Activated CD8-positive, alpha-beta memory T cell treated with anti-CD3 and anti-CD28 coated beads, Interleukin-2, amount 50 U/mL, for 1 hour (primary cell): ENCODE data around the gene SLC38A5.
"Not testable (repeated sequence)": the region's sequence is repeated elsewhere in the genome, so short reads cannot be mapped to it uniquely, and the experiment has no call there.

ENCODE experiments used
- DNase-seq: peaks from one replicate; pipeline ENCODE4 v3.0.0-alpha.2; 2020; ENCODE audit errors: extremely low read depth

Gene SLC38A5

DNA sequence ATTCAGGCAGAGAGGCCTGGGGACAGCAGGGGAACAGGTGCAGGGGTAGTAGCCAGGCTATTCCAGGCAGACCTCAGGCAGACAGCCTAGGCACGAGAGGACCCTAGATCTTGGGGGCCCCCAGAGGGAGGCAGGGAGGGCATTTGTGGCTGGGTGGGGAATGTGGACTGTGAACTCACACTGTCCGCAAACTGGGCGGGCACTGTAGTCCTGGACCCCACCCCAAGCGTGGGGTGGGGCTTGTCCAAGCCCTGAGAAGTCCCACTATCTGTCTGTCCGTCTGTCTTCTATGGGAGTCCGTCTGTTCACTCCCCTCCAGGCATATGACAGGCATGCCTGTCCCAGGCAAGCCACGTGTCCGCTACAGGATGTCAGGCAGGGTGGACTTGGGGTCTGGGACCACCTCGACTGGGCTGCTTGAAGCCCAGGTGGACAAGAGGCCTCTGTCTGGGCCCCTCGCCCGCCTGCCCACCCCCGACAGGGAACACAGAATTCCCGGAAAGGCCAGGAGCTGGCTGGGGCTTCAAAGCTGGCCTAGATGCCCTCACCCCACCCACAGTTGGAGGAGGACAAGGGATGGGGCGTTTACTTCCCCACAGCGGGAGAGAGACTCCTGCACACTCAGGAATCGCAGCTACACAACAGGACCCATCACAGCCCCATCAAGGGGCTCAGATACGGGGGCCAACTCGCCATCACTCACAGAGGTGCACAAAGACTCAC is at the start of gene SLC38A5:
Gene SLC38A5, minus strand, starts transcription at position 151 of the 723 bp plus-strand sequence. CDS start 2,336 bp downstream, outside the sequence.
- DNase-seq: no peak

DNA sequence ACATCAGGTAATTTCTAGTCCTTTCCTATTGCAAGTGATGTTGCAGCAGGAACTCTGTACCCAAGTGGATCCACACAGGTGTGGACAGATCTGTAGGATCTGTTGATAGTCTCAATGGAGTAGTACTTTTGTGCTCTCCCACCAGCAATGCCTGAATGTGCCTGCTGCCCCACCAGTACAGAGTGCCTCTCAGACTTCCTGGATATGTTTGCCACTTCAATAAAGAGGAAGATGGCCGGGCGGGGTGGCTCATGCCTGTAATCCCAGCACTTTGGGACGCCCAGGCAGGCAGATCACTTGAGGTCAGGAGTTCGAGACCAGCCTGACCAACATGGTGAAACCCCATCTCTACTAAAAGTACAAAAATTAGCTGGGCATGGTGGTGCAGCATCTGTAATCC is 49.4 kb upstream of the SLC38A5 start:
- DNase-seq: not testable (repeated sequence)

DNA sequence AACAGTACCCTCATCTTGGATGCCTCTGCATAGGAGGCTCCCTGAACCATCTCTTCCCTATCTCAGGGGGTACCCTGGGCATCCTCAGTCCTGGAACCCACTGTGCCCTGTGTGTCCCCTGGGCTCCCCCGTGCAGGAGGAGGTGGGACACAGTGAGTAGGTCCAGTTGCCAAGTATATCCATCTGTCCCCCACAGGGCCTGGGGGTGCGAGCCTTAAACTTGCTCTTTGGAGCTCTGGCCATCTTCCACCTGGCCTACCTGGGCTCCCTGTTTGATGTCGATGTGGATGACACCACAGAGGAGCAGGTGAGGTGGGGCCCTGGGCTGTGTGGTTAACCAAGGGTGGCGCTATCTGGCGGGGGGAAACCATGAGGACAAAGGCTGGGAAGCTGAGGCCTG is 46.9 kb upstream of the SLC38A5 start:
- DNase-seq: no peak

- DNase-seq: no peak
Measured at GRCh38 chrX:48516285-48516684, 46.2 kb upstream of the SLC38A5 start.

DNA sequence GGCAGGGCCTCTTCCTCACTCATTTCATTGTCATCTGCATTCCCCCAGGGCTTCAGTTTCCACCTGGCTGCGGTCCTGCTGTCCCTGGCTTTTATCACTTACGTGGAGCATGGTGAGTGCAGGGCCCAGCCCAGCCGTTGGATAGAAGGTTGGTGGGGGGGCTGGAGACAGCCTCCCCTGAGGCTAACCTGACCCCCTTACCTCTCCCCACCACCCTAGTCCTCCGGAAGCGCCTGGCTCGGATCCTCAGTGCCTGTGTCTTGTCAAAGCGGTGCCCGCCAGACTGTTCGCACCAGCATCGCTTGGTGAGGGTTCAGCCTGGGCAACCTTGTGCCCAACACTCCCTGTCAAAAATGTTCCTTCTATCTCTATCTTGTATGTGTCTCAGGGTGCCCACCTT is 45.8 kb upstream of the SLC38A5 start:
- DNase-seq: no peak

DNA sequence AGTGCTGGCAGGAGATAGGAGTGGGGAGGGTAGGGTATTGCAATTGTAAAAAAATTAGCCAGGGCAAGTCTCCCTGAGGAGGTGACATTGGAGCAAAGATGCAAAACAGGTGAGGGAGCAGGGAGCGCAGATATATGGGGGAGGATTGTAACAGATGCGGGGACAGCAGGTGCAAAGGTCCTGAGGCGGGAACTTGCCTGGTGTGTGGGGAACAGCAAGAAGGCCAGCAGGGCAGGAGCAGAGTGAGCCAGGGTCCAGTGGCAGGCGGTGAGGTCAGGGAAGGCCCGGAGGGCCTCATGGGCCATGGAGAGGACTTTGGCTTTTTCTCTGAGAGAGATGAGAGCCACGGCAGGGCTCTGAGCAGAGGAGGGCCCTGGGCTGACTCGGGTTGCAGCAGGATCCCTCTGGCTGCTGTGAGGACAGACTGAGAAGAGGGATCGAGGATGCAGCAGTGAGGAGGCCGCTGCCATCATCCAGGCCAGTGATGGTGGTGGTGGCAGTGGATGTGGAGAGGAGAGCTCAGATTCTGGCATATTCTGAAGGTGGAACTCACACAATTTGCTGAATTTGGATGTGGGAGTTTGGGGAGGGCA is 44.9 kb upstream of the SLC38A5 start:
- DNase-seq: no peak

DNA sequence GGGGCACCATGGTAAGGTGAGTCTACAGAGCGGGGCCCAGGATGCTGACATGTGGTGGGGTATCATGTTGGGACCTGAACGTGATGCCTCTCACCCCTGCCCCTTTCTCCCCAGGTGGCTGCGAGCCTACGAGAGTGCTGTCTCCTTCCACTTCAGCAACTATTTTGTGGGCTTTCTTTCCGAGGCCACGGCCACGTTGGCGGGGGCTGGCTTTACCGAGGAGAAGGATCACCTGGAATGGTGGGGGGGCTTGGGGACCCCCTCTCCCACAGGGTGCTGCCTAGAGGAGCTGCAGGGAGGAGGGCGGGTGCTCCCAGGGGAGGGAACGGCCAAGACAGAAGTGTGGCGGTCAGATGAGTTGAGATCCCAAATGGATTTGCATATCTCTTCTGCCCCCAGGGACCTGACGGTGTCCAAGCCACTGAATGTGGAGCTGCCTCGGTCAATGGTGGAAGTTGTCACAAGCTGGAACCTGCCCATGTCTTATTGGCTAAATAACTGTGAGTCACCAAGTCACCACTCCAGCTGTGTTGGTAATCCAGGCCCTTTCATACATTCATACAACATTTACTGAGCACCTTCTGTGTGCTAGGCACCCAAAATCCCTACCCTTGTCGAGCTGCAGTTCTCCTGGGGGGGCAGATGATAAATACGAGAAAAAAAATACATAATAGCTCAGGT is 44.2 kb upstream of the SLC38A5 start:
- DNase-seq: no peak

DNA sequence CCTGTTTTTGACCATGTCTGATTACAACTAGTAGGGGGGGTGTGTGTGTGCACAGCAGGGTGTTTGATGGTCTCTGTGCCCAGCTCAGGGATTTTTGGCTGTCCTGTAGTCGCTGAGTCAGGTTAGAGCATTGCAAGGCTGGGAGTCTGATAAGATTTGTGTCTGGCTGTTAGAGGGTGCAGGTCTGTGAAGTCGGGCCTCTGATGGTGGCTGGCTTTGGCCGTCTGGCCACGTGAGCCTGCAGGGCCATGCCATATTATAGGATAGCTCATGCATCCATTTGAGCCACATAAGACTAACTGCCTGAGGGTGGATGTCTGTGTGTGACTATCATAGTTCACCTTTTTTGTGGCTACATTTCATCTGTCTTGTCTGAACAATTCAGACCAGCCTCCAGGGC is 43.6 kb upstream of the SLC38A5 start:
- DNase-seq: no peak

DNA sequence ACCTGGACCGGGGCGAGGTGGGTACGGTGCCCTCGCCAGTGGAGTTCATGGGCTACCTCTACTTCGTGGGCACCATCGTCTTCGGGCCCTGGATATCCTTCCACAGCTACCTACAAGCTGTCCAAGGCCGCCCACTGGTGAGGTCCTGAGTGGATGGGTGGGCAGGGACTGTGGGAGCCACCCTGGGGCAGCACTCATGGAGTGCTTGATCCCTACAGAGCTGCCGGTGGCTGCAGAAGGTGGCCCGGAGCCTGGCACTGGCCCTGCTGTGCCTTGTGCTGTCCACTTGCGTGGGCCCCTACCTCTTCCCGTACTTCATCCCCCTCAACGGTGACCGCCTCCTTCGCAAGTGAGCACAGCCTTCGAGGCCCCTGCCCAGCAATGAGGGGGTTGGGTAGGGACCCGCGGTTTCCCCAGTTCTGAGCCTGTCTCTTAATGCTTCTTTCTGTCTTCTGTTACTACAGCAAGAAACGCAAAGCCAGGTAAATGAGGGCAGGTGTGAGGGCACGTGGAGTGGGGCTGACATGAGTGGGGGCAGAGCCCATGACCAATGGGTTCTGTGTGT is 42.4 kb upstream of the SLC38A5 start:
- DNase-seq: no peak

- no peak for DNase-seq
Measured at GRCh38 chrX:48511560-48511959, 41.5 kb upstream of the SLC38A5 start.

DNA sequence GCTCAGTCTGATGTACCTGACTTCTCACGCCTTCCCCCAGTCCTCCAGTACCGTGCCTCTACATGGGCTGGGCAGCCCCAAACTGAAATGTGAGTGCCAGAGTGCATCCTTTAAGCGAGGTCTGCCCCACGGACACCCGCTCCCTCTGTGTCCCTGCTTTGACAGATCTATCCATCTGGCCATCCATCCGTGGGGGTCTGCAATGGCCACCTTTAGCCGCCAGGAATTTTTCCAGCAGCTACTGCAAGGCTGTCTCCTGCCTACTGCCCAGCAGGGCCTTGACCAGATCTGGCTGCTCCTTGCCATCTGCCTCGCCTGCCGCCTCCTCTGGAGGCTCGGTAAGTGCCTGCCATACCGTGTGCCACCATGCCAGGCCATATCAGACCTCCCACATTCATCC is 39.6 kb upstream of the SLC38A5 start:
- no peak for DNase-seq

- no peak for DNase-seq
Measured at GRCh38 chrX:48509245-48509590, 39.2 kb upstream of the SLC38A5 start.

GRCh38 chrX:48508400-48509244 is 38.6 kb upstream of the SLC38A5 start, which contains the start of gene PORCN:
Gene PORCN (plus strand): TSS chrX:48508992. CDS start chrX:48509821, 829 bp downstream.
- DNase-seq: peak; percentile 42

DNA sequence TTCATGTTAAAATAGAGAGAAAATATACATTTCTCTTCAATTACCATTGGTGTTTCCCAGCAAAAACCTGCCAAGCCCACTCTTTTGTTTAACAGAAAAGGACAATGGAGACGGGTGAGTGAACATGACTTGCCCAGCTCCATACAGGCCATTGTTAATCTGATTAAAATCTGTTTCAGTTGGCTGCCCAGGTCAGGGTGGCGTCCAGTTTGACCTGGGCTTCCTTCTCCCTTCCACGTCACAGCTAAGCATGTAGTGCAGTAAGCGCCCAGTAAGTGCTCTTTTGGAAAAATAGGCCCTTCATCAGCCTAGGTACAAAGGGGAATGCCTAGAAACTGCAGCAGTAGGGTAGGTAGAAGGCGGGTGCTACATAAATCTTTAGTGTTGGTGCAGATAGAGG is 37.2 kb upstream of the SLC38A5 start:
- DNase-seq: no peak

DNA sequence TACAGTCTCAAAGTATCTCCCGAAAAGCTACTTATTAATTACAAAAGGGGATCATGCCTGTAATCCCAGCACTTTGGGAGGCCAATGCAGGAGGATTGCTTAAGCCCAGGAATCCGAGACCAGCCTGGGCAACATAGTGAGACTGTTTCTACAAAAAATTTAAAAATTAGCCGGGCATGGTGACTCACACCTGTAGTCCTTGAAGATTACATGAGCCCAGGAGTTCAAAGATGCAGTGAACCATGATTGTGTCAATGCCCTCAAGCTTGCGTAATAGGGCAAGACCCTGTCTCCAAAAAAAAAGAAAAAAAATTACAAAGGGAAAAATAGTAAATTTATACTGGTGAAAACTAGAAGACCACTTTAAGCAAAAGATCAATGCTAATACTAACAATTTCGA is 35.4 kb upstream of the SLC38A5 start:
- no peak for DNase-seq

DNA sequence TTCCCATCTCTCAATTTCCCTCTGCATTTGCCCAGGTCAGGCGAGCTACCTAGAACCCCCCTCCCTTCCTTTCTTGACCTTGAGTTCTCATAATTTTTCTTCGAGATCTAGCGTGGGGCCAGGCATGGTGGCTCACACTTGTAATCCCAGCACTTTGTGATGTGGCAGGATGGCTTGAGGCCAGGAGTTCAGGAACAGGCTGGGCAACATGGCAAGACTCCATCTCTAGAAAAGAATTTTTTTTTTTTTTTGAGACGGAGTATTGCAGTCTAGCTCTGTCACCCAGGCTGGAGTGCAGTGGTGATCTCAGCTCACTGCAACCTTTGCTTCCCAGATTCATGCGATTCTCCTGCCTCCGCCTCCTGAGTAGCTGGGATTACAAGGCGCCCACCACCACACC is 34.2 kb upstream of the SLC38A5 start:
- no peak for DNase-seq

GRCh38 chrX:48498374-48498809 is 28.3 kb upstream of the SLC38A5 start:
- no peak for DNase-seq

DNA sequence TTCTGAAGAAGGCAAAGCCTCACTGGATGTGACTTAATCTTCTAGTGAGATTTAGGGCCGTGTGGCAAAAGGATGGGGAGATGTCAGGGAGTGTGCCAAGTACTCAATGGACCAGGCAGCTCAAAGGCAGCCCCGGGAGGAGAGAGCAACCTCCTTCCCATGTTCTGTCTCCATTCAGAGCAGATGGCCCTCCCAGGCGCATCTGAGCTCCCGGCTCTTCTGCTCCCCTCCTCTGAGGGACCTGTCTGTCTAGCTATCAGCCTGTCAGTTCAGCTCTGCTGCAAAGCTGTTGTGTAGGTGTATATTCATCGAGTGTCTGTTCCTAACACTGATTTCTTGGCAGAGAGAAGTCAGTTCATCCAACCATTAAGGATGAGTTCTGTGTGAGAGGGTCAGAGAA is 27.8 kb upstream of the SLC38A5 start:
- no peak for DNase-seq

DNA sequence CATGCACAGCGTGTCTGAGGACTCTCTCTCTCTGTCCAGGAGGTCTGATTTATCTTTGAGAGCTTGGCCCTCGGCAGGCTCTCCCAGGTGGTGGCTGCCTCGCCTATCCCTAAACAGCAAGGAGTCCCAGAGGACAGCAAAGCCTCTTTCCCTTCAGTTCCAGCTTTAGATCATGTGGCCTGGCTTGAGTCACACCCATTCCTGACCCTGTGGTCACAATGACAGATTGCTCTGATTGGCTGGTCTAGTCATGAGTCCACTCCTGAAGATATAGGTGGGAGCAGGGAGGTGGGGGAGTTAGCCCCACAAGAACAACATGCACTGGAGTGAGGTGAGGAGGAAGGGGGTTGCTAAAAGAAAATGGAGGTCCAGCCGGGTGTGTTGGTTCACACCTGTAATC is 26.6 kb upstream of the SLC38A5 start:
- no peak for DNase-seq

GRCh38 chrX:48493890-48494364 is 23.9 kb upstream of the SLC38A5 start:
- DNase-seq: no peak

GRCh38 chrX:48492293-48492910 is 22.3 kb upstream of the SLC38A5 start:
- no peak for DNase-seq
